Measurements from ENCODE around the gene PPBP. TPM values are rescaled to one million over a fixed set of nuclear protein-coding genes. Genes with fewer than 3 reads are reported as not detected.

Gene PPBP
- total RNA-seq, 1 donor from 2014 or later = not detected

- H3K4me1 Mint-ChIP-seq (ENCODE audit: unreplicated experiment) = peaks cover 15% of the 10 kb centered on the region
- H3K27me3 Mint-ChIP-seq (ENCODE audit: unreplicated experiment) = no peaks in the 10 kb centered on the region
- no peak overlapping the region for H3K27ac Mint-ChIP-seq (ENCODE audit: unreplicated experiment)
- no peak overlapping the region for H3K4me3 Mint-ChIP-seq (ENCODE audit: unreplicated experiment)
- no peak for TF ChIP-seq CTCF (IDR thresholded peaks at IDR 0.05; ENCODE audit: unreplicated experiment)
- H3K36me3 Mint-ChIP-seq (ENCODE audit: low read depth, unreplicated experiment) = no peaks in the 10 kb centered on the region
- no peak for DNase-seq (ENCODE audit: low spot score)
- no peaks in the 10 kb centered on the region for H3K9me3 Mint-ChIP-seq (ENCODE audit: unreplicated experiment)
These were observed 12.3 kb upstream of the PPBP start for GRCh38 chr4:74000301-74000700.

- no peak for TF ChIP-seq CTCF (IDR thresholded peaks at IDR 0.05; ENCODE audit: unreplicated experiment)
- H3K36me3 Mint-ChIP-seq (ENCODE audit: low read depth, unreplicated experiment) = no peaks in the 10 kb centered on the region
- H3K4me1 Mint-ChIP-seq (ENCODE audit: unreplicated experiment) = peaks cover 13% of the 10 kb centered on the region
- H3K27ac Mint-ChIP-seq (ENCODE audit: unreplicated experiment) = peak within 1 kb of the TSS; percentile 41
- H3K27me3 Mint-ChIP-seq (ENCODE audit: unreplicated experiment) = no peaks in the 10 kb centered on the region
- H3K4me3 Mint-ChIP-seq (ENCODE audit: unreplicated experiment) = peak within 1 kb of the TSS; percentile 79
- DNase-seq (ENCODE audit: low spot score) = peak; percentile 48
- no peaks in the 10 kb centered on the region for H3K9me3 Mint-ChIP-seq (ENCODE audit: unreplicated experiment)
These were observed 10.3 kb upstream of the PPBP start, which contains the start of gene CXCL5 for GRCh38 chr4:73998040-73999011. Gene CXCL5, minus strand, starts transcription at chr4:73998677. Its CDS starts 96 bp downstream, at chr4:73998581.

DNA sequence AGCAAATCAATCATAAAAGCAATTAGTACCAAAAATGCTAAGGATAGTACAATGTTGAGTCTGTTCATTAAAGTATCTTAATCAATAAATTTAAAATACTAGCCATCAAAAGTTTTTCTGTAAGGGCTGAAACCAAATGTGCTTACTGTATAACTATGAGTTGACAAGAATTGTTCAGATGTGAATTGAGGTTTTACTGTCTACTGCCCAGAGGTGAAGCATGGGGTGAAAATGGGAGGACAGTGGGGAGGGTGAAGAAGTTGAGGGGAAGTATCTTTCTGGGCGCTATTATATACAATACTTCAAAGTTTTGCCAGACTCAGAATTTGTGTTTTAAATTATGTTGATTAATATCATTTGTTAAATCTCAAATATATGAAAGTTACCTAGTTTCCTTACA lies 4.1 kb upstream of the PPBP start:
- Mint-ChIP-seq H3K27me3 (ENCODE audit: unreplicated experiment) (peaks cover 2% of the 10 kb centered on the region), H3K36me3 (ENCODE audit: low read depth, unreplicated experiment) (no peaks in the 10 kb centered on the region), H3K27ac (ENCODE audit: unreplicated experiment) (no peak overlapping the region), H3K4me1 (ENCODE audit: unreplicated experiment) (peaks cover 7% of the 10 kb centered on the region), H3K4me3 (ENCODE audit: unreplicated experiment) (no peak overlapping the region), H3K9me3 (ENCODE audit: unreplicated experiment) (no peaks in the 10 kb centered on the region)
- no peak for TF ChIP-seq CTCF (IDR thresholded peaks at IDR 0.05; ENCODE audit: unreplicated experiment)
- DNase-seq (ENCODE audit: low spot score) = no peak

- peaks cover 2% of the 10 kb centered on the region for H3K27me3 Mint-ChIP-seq (ENCODE audit: unreplicated experiment)
- H3K4me3 Mint-ChIP-seq (ENCODE audit: unreplicated experiment) = no peak overlapping the region
- H3K27ac Mint-ChIP-seq (ENCODE audit: unreplicated experiment) = no peak overlapping the region
- H3K36me3 Mint-ChIP-seq (ENCODE audit: low read depth, unreplicated experiment) = no peaks in the 10 kb centered on the region
- peaks cover 7% of the 10 kb centered on the region for H3K4me1 Mint-ChIP-seq (ENCODE audit: unreplicated experiment)
- TF ChIP-seq CTCF (IDR thresholded peaks at IDR 0.05; ENCODE audit: unreplicated experiment) = no peak
- no peaks in the 10 kb centered on the region for H3K9me3 Mint-ChIP-seq (ENCODE audit: unreplicated experiment)
- no peak for DNase-seq (ENCODE audit: low spot score)
These were observed 3.7 kb upstream of the PPBP start for GRCh38 chr4:73991742-73992000.

All from endothelial cell (in vitro differentiated cells).